HG03558 (cell line): ENCODE results near the gene LRRK2.
"Not testable (repeated sequence)": the region's sequence is repeated elsewhere in the genome, so short reads cannot be mapped to it uniquely, and the experiment has no call there.

Experiments
- ATAC-seq: cut with Tn5 transposase; IDR thresholded peaks from one replicate; pipeline ENCODE4 v1.9.1; 2021; ENCODE audit warnings: moderate number of reproducible peaks; ENCODE audit not compliant: unreplicated experiment; ENCODE audit errors: extremely low read depth

LRRK2 gene

GRCh38 chr12:40244526-40245156 is 19.8 kb downstream of the LRRK2 start:
- ATAC-seq, result not testable (repeated sequence)

- ATAC-seq, result no peak
Observed at GRCh38 chr12:40248034-40248433, 23.2 kb downstream of the LRRK2 start.

GRCh38 chr12:40248585-40249297 is 23.9 kb downstream of the LRRK2 start:
- ATAC-seq, result no peak

GRCh38 chr12:40250652-40251051 is 25.9 kb downstream of the LRRK2 start:
- not testable (repeated sequence) for ATAC-seq

- no peak for ATAC-seq
Observed at GRCh38 chr12:40253936-40254335, 29.1 kb downstream of the LRRK2 start.

- no peak for ATAC-seq
Observed at GRCh38 chr12:40254455-40255085, 29.8 kb downstream of the LRRK2 start.

- no peak for ATAC-seq
Observed at GRCh38 chr12:40258371-40258770, 33.6 kb downstream of the LRRK2 start.

- no peak for ATAC-seq
Observed at GRCh38 chr12:40261937-40262336, 37.1 kb downstream of the LRRK2 start.

- peak; percentile 69 for ATAC-seq
Observed at GRCh38 chr12:40262657-40263056, 37.9 kb downstream of the LRRK2 start.

GRCh38 chr12:40263616-40264409 is 39.0 kb downstream of the LRRK2 start:
- no peak for ATAC-seq

- ATAC-seq, result no peak
Observed at GRCh38 chr12:40271981-40272664, 47.3 kb downstream of the LRRK2 start.

- ATAC-seq, result no peak
Observed at GRCh38 chr12:40281791-40282364, 57.1 kb downstream of the LRRK2 start.

- ATAC-seq, result no peak
Observed at GRCh38 chr12:40286583-40286982, 61.8 kb downstream of the LRRK2 start.

- ATAC-seq, result no peak
Observed at GRCh38 chr12:40287369-40287975, 62.7 kb downstream of the LRRK2 start.

GRCh38 chr12:40292788-40293429 is 68.1 kb downstream of the LRRK2 start:
- ATAC-seq, result no peak

- ATAC-seq, result no peak
Observed at GRCh38 chr12:40298341-40298740, 73.5 kb downstream of the LRRK2 start.

- no peak for ATAC-seq
Observed at GRCh38 chr12:40300490-40300889, 75.7 kb downstream of the LRRK2 start.

- ATAC-seq, result no peak
Observed at GRCh38 chr12:40309001-40309400, 84.2 kb downstream of the LRRK2 start.

- no peak for ATAC-seq
Observed at GRCh38 chr12:40310211-40310610, 85.4 kb downstream of the LRRK2 start.
